GM23248 (cell line): Measurements from ENCODE around the gene LRRC55. TPM values are rescaled to one million over a fixed set of nuclear protein-coding genes. Genes with fewer than 3 reads are reported as not detected.
A peak's percentile ranks its signal among the peaks of the same experiment; 100 is the strongest.

Experiments used
- DNase-seq: peaks from one replicate; pipeline ENCODE4 v3.0.0-alpha.2; 2015
- H2AFZ ChIP-seq: fragments of 200-600 bp; sonication (generic); 2 replicates; pipeline ENCODE4 v1.6.1; 2016; ENCODE audit warnings: antibody characterized with exemption
- H3F3A ChIP-seq: fragments of 200-600 bp; sonication (generic); 2 replicates; pipeline ENCODE4 v1.6.1; 2016; ENCODE audit warnings: mild to moderate bottlenecking, antibody characterized with exemption, mixed run types; ENCODE audit not compliant: insufficient read depth
- H3K27ac ChIP-seq: fragments of 200-600 bp; sonication (generic); 2 replicates; pipeline ENCODE4 v1.5.1; 2016; ENCODE audit warnings: mild to moderate bottlenecking
- H3K27me3 ChIP-seq: fragments of 200-600 bp; sonication (generic); replicated peaks from 2 replicates; pipeline ENCODE4 v1.6.1; 2016; ENCODE audit warnings: mild to moderate bottlenecking; ENCODE audit not compliant: insufficient read depth
- H3K36me3 ChIP-seq: fragments of 200-600 bp; sonication (generic); 2 replicates; pipeline ENCODE4 v1.6.1; 2016; ENCODE audit warnings: low read depth, mild to moderate bottlenecking
- H3K4me1 ChIP-seq: fragments of 200-600 bp; sonication (generic); 2 replicates; pipeline ENCODE4 v1.6.1; 2016; ENCODE audit warnings: mild to moderate bottlenecking; ENCODE audit not compliant: insufficient read depth
- H3K4me2 ChIP-seq: fragments of 200-600 bp; sonication (generic); one replicate; pipeline ENCODE4 v1.6.1; 2016; ENCODE audit warnings: mild to moderate bottlenecking; ENCODE audit not compliant: unreplicated experiment
- H3K4me3 ChIP-seq: fragments of 200-600 bp; sonication (generic); 2 replicates; pipeline ENCODE4 v1.5.1; 2016; ENCODE audit warnings: mild to moderate bottlenecking
- H3K79me2 ChIP-seq: fragments of 200-600 bp; sonication (generic); 2 replicates; pipeline ENCODE4 v1.6.1; 2016; ENCODE audit warnings: mild to moderate bottlenecking; ENCODE audit not compliant: insufficient read depth
- H3K9ac ChIP-seq: fragments of 200-600 bp; sonication (generic); 2 replicates; pipeline ENCODE4 v1.6.1; 2016; ENCODE audit warnings: mild to moderate bottlenecking
- H3K9me2 ChIP-seq: fragments of 200-600 bp; sonication (generic); 2 replicates; pipeline ENCODE4 v1.6.1; 2016; ENCODE audit warnings: mixed run types, mild to moderate bottlenecking, moderate library complexity; ENCODE audit not compliant: insufficient read depth
- H3K9me3 ChIP-seq: fragments of 200-600 bp; sonication (generic); one replicate; pipeline ENCODE4 v1.6.1; 2017; ENCODE audit warnings: low read depth
- H4K20me1 ChIP-seq: fragments of 200-600 bp; sonication (generic); 2 replicates; pipeline ENCODE4 v1.6.0; 2016; ENCODE audit not compliant: insufficient read depth
- EZH2 ChIP-seq: fragments of 200-600 bp; sonication (generic); IDR thresholded peaks from 2 replicates; pipeline ENCODE4 v1.6.1; 2018; ENCODE audit warnings: antibody characterized with exemption, mild to moderate bottlenecking; ENCODE audit not compliant: insufficient read depth, poor library complexity, severe bottlenecking
- EZH2phosphoT487 ChIP-seq: fragments of 200-600 bp; sonication (generic); IDR thresholded peaks from 2 replicates; pipeline ENCODE4 v1.6.1; 2018; ENCODE audit warnings: antibody characterized with exemption, moderate library complexity, mild to moderate bottlenecking, low read depth; ENCODE audit not compliant: insufficient read depth
- WGBS, 2 experiments: methylation state at CpG; one replicate each; pipeline ENCODE4 v1.1.6; 2015 to 2017; ENCODE audit warnings: low lambda C conversion rate in 2 of 2, low coverage in 1 of 2; ENCODE audit errors: missing lambda C conversion rate in 2 of 2; 5-methylcytosine and 5-hydroxymethylcytosine counted together
- in situ Hi-C: fragments of 300-500 bp; cut with MboI; formaldehyde crosslinking; loops from 2 replicates; pipeline ENCODE4 v1.15.0; 2020
- polyA plus RNA-seq: library from polyadenylated mRNA; unstranded; fragments of >200 nt; fragmentation: Nextera tagmentation; extraction: Ambion mirVana; gene quantifications from 2 replicates; pipeline ENCODE4 v1.2.1, GENCODE V29; 2016
- total RNA-seq: library from RNA; depleted of rRNA; stranded (reverse); fragments of >200 nt; shearing (Covaris generic); gene quantifications from 2 replicates; pipeline ENCODE4 v1.2.3, GENCODE V29; 2014

Gene LRRC55
- total and polyA plus RNA-seq, 2 experiments from 2014 or later, result not detected

DNA sequence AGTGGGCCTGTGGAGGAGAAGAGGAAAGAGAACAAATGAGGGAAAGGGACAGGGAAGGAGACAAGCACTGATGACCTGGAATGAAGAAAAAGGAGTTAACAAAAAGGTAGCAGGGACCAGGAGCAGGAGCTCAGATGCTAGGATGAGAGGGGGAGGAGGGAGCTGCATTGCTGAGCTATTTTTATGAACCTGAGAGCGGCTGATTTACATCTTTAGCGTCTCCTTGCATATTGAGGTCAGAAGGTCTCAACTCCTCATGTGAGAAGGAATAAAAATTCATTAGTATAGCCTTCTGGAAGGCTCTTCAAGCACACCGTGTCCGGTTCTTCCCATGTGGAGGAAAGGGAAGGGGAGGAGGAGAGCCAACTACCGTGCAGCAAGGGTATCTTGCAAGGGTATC is 33.1 kb upstream of the LRRC55 start:
- TF ChIP-seq EZH2, result no peak
- TF ChIP-seq EZH2phosphoT487, result no peak

DNA sequence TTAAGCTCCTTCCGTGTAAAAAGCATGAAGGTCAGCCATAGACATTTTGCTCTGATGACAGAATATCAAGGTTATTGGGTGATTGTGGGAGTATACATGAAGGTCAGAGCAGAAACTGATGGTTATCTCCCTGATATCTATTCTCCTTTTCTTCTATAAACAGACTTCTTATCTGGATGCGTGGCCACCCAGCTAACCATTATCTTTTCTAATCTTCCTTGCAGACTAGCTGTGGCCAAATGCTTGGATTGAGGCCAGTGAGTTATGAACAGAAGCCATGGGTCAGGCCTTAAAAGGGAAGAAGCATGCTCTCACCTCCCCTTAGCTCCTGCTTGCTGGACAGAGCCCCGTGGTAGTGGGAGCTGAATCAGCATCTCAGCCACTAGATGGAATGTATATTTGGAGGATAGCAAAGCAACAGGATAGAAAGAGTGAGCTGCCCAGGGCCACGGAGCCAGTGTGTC is 31.3 kb upstream of the LRRC55 start:
- H3K9me3 ChIP-seq, result no peaks in the 10 kb centered on the region
- H3K79me2 ChIP-seq, result no peaks in the 10 kb centered on the region
- H3K4me1 ChIP-seq, result no peaks in the 10 kb centered on the region
- DNase-seq, result peak; percentile 30
- no peaks in the 10 kb centered on the region for H4K20me1 ChIP-seq
- H2AFZ ChIP-seq, result no peak overlapping the region
- H3F3A ChIP-seq, result no peaks in the 10 kb centered on the region
- no peak overlapping the region for H3K4me3 ChIP-seq
- H3K9ac ChIP-seq, result no peak overlapping the region
- H3K27me3 ChIP-seq, result 0 out of 2 replicates have a peak, but pooled peaks cover 3% of the 10 kb centered on the region
- in situ Hi-C loops, result no loop called here
- no peak overlapping the region for H3K4me2 ChIP-seq
- 16 to 19% methylated on average over 4 of the region's 4 CpGs for WGBS, 2 experiments
- H3K9me2 ChIP-seq, result no peaks in the 10 kb centered on the region
- no peaks in the 10 kb centered on the region for H3K36me3 ChIP-seq
- H3K27ac ChIP-seq, result no peak overlapping the region
- TF ChIP-seq EZH2 (no peak), EZH2phosphoT487 (no peak)

More for the DNA sequence above, 33.1 kb upstream of the LRRC55 start:
- no peaks in the 10 kb centered on the region for H3K79me2 ChIP-seq
- peaks cover 3% of the 10 kb centered on the region for H3K27me3 ChIP-seq
- no peak for DNase-seq
- WGBS, 2 experiments, result 27 to 39% methylated on average over 5 of the region's 5 CpGs
- no peak overlapping the region for H3K27ac ChIP-seq
- H3K4me1 ChIP-seq, result no peaks in the 10 kb centered on the region
- H2AFZ ChIP-seq, result no peak overlapping the region
- H3K4me2 ChIP-seq, result no peak overlapping the region
- H3F3A ChIP-seq, result no peaks in the 10 kb centered on the region
- H3K9me3 ChIP-seq, result no peaks in the 10 kb centered on the region
- no peak overlapping the region for H3K4me3 ChIP-seq
- H3K9me2 ChIP-seq, result no peaks in the 10 kb centered on the region
- H4K20me1 ChIP-seq, result no peaks in the 10 kb centered on the region
- in situ Hi-C loops, result no loop called here
- H3K9ac ChIP-seq, result no peak overlapping the region
- H3K36me3 ChIP-seq, result no peaks in the 10 kb centered on the region

DNA sequence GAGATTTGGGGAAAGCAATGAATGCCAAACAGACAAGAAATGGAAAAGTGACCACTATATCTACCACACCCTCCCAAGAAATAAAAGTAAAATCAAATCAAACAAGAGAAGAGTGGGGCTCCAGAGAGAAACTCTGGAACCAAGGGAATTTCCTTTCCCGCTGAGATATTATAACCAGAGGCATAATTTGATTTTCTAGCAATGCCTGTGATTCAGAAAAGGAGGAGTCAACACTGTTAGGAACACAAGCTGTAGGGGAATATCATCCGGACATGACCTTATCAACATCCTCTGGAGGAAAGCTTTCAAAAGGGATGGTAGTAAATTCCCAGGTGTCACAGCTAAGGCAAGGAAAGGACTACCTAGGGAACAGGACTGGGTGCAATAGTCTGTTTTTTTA is 29.6 kb upstream of the LRRC55 start:
- no peak for DNase-seq
- no peaks in the 10 kb centered on the region for H3F3A ChIP-seq
- H2AFZ ChIP-seq, result no peak overlapping the region
- in situ Hi-C loops, result no loop called here
- no peak overlapping the region for H3K27ac ChIP-seq
- H4K20me1 ChIP-seq, result no peaks in the 10 kb centered on the region
- H3K4me1 ChIP-seq, result no peaks in the 10 kb centered on the region
- H3K79me2 ChIP-seq, result no peaks in the 10 kb centered on the region
- H3K36me3 ChIP-seq, result no peaks in the 10 kb centered on the region
- H3K27me3 ChIP-seq, result 0 out of 2 replicates have a peak, but pooled peaks cover 3% of the 10 kb centered on the region
- H3K4me3 ChIP-seq, result no peak overlapping the region
- H3K4me2 ChIP-seq, result no peak overlapping the region
- no peak overlapping the region for H3K9ac ChIP-seq
- H3K9me3 ChIP-seq, result no peaks in the 10 kb centered on the region
- 48 to 64% methylated on average over 2 of the region's 2 CpGs for WGBS, 2 experiments
- TF ChIP-seq EZH2, result no peak
- TF ChIP-seq EZH2phosphoT487, result no peak
- no peaks in the 10 kb centered on the region for H3K9me2 ChIP-seq

DNA sequence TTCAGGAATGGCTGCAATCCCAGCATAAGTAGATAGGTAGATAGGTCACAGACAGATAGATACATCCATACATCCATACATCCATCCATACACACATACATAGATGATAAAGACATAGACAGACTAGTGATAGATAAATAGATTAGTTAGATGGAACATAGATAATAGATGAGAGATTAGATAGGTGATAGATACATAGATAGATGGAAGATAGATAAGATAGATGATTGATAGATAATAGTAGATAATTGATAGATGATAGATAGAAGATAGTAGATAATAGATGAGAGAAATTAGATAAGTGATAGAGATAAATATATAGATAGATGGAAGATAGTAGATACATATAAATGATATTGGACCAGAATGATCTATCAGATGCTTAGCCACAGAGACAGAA is 28.3 kb upstream of the LRRC55 start:
- Histone ChIP-seq H3K36me3 (no peaks in the 10 kb centered on the region), H3K4me2 (no peak overlapping the region), H3K9me3 (no peaks in the 10 kb centered on the region), H4K20me1 (no peaks in the 10 kb centered on the region), H3K27ac (no peak overlapping the region), H3F3A (no peaks in the 10 kb centered on the region), H3K9me2 (no peaks in the 10 kb centered on the region), H3K9ac (no peak overlapping the region), H3K4me3 (no peak overlapping the region), H3K79me2 (no peaks in the 10 kb centered on the region), H3K4me1 (no peaks in the 10 kb centered on the region), H3K27me3 (no peaks in the 10 kb centered on the region), H2AFZ (no peak overlapping the region)
- DNase-seq, result no peak
- TF ChIP-seq EZH2 (no peak), EZH2phosphoT487 (no peak)
- in situ Hi-C loops, result no loop called here

DNA sequence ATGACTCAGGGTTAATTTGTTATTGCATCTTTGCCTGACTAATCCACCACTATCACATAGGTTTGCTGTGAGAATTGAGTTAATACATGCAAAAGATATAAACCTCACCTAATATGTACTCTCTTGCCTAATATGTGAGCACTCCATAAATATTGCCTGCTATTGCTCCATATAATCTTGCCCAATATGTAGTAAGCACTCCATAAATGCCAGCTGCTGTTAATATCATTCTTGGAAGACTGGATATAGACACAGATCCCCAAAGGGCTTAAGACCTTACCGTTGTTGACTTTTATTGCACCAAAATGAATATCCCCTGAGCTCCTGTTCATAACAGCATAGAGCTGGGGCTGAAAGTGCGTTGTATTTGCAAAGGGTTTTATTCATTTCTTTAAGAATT is 27.0 kb upstream of the LRRC55 start:
- H3K9me3 ChIP-seq, result no peaks in the 10 kb centered on the region
- H3K27ac ChIP-seq, result no peak overlapping the region
- peaks cover 10% of the 10 kb centered on the region; the same call in 1 of the 2 replicates for H3K27me3 ChIP-seq
- H3K4me1 ChIP-seq, result no peaks in the 10 kb centered on the region
- no peak overlapping the region for H3K4me3 ChIP-seq
- DNase-seq, result no peak
- no peaks in the 10 kb centered on the region for H3K9me2 ChIP-seq
- no peak overlapping the region for H3K4me2 ChIP-seq
- no peaks in the 10 kb centered on the region for H3F3A ChIP-seq
- no peak overlapping the region for H2AFZ ChIP-seq
- TF ChIP-seq EZH2phosphoT487 (no peak), EZH2 (no peak)
- WGBS, 2 experiments, result 32 to 37% methylated on average over 2 of the region's 2 CpGs
- no peaks in the 10 kb centered on the region for H3K36me3 ChIP-seq
- in situ Hi-C loops, result no loop called here
- no peaks in the 10 kb centered on the region for H3K79me2 ChIP-seq
- no peak overlapping the region for H3K9ac ChIP-seq
- no peaks in the 10 kb centered on the region for H4K20me1 ChIP-seq
